Measurements from ENCODE around the gene PCBD2.
"Not testable (repeated sequence)": the region's sequence is repeated elsewhere in the genome, so short reads cannot be mapped to it uniquely, and the experiment has no call there.

PCBD2 gene

DNA sequence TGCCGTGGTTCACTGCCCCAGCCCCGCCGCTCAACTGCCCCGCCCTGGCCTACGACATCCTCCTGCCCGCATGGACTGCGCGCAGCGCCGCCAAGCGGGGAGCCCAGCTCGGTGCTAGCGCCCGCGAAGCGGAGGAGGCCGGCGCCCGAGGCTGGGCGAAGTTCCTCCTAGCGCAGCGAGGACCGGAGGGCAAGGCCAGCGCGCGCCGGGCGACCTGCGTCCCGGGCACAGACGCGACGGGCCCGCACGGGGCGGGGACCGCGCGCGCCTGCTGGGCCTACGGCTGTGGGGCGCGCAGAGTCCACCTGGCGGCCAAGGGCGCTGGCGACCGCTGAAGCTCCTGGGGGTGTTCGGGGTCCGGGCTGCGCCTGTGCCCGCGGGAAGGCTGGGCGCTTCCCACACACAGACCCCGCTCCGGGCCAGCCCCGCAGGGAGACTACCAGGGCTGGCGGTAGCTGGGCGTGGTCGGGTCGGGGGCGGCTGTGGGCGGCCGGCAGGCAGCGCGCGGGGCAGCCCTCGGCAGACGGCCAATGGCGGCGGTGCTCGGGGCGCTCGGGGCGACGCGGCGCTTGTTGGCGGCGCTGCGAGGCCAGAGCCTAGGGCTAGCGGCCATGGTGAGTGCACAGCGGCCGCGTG is at the start of gene PCBD2:
TSS of gene PCBD2 (plus strand) at position 522 of the 636 bp plus-strand sequence. CDS start at position 531, 9 bp downstream.
- peak within 1 kb of the TSS; percentile 93 for H3K4me3 Mint-ChIP-seq
- H3K9me3 Mint-ChIP-seq, result no peaks in the 10 kb centered on the region
- ATAC-seq (replicated peaks; ENCODE audit: extremely low read depth, poor library complexity, severe bottlenecking), result peak; percentile 90
- H3K4me1 Mint-ChIP-seq, result peaks cover 5% of the 10 kb centered on the region
- H3K27me3 Mint-ChIP-seq, result no peaks in the 10 kb centered on the region
- H3K36me3 Mint-ChIP-seq (ENCODE audit: insufficient read depth), result peaks cover 19% of the 10 kb centered on the region
- peak; percentile 91 to 93 for DNase-seq (ENCODE audit: low spot score in 2 of 2)
- H3K27ac Mint-ChIP-seq (ENCODE audit: low read depth), result peak within 1 kb of the TSS; percentile 94

GRCh38 chr5:134856465-134856864 is 48.5 kb upstream of the PCBD2 start:
- H3K27me3 Mint-ChIP-seq; H3K9me3 Mint-ChIP-seq; ATAC-seq (replicated peaks; ENCODE audit: extremely low read depth, poor library complexity, severe bottlenecking); DNase-seq (ENCODE audit: low spot score in 2 of 2); H3K27ac Mint-ChIP-seq (ENCODE audit: low read depth); H3K4me3 Mint-ChIP-seq: not testable (repeated sequence)
- Mint-ChIP-seq H3K36me3 (ENCODE audit: insufficient read depth) (peaks cover 38% of the 10 kb centered on the region), H3K4me1 (peaks cover 15% of the 10 kb centered on the region)

GRCh38 chr5:134857401-134857800 is 47.5 kb upstream of the PCBD2 start:
- no peak overlapping the region for H3K4me3 Mint-ChIP-seq
- no peaks in the 10 kb centered on the region for H3K27me3 Mint-ChIP-seq
- H3K27ac Mint-ChIP-seq (ENCODE audit: low read depth), result no peak overlapping the region
- peaks cover 38% of the 10 kb centered on the region for H3K36me3 Mint-ChIP-seq (ENCODE audit: insufficient read depth)
- DNase-seq (ENCODE audit: low spot score in 2 of 2) (no peak), ATAC-seq (replicated peaks; ENCODE audit: extremely low read depth, poor library complexity, severe bottlenecking) (no peak)
- no peaks in the 10 kb centered on the region for H3K9me3 Mint-ChIP-seq
- peaks cover 15% of the 10 kb centered on the region for H3K4me1 Mint-ChIP-seq

DNA sequence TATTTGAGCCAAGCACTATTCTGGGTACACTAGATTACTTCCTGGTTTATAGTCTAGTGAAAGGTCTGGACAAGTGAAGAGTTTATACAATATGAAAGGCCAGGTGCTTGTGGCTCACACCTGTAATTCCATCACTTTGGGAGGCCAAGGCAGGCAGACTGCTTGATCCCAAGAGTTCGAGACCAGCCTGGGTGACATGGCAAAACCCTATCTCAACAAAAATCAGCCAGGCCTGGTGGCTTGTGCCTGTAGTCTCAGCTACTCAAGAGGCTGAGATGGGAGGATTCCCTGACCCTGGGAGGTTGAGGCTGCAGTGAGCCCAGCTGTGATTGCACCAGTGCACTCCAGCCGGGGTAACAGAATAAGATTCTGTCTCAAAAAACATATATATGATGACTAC is 40.2 kb upstream of the PCBD2 start:
- H3K4me1 Mint-ChIP-seq, result no peaks in the 10 kb centered on the region
- ATAC-seq (replicated peaks; ENCODE audit: extremely low read depth, poor library complexity, severe bottlenecking), result no peak
- H3K27ac Mint-ChIP-seq (ENCODE audit: low read depth), result no peak overlapping the region
- H3K36me3 Mint-ChIP-seq (ENCODE audit: insufficient read depth), result peaks cover 9% of the 10 kb centered on the region
- no peak for DNase-seq (ENCODE audit: low spot score in 2 of 2)
- no peaks in the 10 kb centered on the region for H3K27me3 Mint-ChIP-seq
- H3K9me3 Mint-ChIP-seq, result no peaks in the 10 kb centered on the region
- H3K4me3 Mint-ChIP-seq, result no peak overlapping the region

DNA sequence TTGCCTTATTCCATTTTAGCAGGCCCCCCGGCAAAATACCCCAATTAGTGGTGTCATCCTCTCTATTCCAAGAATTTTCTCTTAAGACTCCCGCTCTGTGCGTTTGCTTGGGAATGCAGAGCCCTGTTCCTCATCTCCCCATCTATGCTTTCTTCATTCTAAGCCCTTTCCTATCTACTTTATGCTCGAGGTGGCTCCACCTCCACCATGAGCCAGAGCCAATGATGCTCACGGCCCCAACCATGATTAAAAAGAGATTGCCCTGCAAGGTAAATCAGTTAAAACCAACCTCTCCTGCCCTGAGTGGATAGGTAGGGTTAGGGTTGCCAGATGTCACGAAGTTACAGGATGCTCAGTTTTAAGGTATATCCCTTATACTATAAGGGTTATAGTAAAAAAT is 31.4 kb upstream of the PCBD2 start:
- H3K27ac Mint-ChIP-seq (ENCODE audit: low read depth), result peak overlapping the region; percentile 92

GRCh38 chr5:134873987-134874830 is 30.7 kb upstream of the PCBD2 start, which contains the start of gene TXNDC15:
Gene TXNDC15 (plus strand): TSS chr5:134874371. CDS start chr5:134874428, 57 bp downstream.
- DNase-seq (ENCODE audit: low spot score in 2 of 2), result peak; percentile 67 to 71
- peak; percentile 95 for ATAC-seq (replicated peaks; ENCODE audit: extremely low read depth, poor library complexity, severe bottlenecking)
- peaks cover 39% of the 10 kb centered on the region for H3K4me1 Mint-ChIP-seq
- peaks cover 11% of the 10 kb centered on the region for H3K36me3 Mint-ChIP-seq (ENCODE audit: insufficient read depth)
- H3K4me3 Mint-ChIP-seq, result peak within 1 kb of the TSS; percentile 98
- H3K27ac Mint-ChIP-seq (ENCODE audit: low read depth), result peak within 1 kb of the TSS; percentile 92
- no peaks in the 10 kb centered on the region for H3K27me3 Mint-ChIP-seq
- no peaks in the 10 kb centered on the region for H3K9me3 Mint-ChIP-seq

More for the DNA sequence above, 31.4 kb upstream of the PCBD2 start:
- peaks cover 11% of the 10 kb centered on the region for H3K36me3 Mint-ChIP-seq (ENCODE audit: insufficient read depth)
- DNase-seq (ENCODE audit: low spot score in 2 of 2) (no peak), ATAC-seq (replicated peaks; ENCODE audit: extremely low read depth, poor library complexity, severe bottlenecking) (no peak)
- peaks cover 35% of the 10 kb centered on the region for H3K4me1 Mint-ChIP-seq
- no peaks in the 10 kb centered on the region for H3K9me3 Mint-ChIP-seq
- no peaks in the 10 kb centered on the region for H3K27me3 Mint-ChIP-seq
- H3K4me3 Mint-ChIP-seq, result peak overlapping the region; percentile 98

GRCh38 chr5:134874831-134875655 is 29.9 kb upstream of the PCBD2 start:
- no peak for DNase-seq (ENCODE audit: low spot score in 2 of 2)
- peak overlapping the region; percentile 92 for H3K27ac Mint-ChIP-seq (ENCODE audit: low read depth)
- no peaks in the 10 kb centered on the region for H3K9me3 Mint-ChIP-seq
- H3K27me3 Mint-ChIP-seq, result no peaks in the 10 kb centered on the region
- H3K4me3 Mint-ChIP-seq, result peak overlapping the region; percentile 98
- peaks cover 48% of the 10 kb centered on the region for H3K4me1 Mint-ChIP-seq
- ATAC-seq (replicated peaks; ENCODE audit: extremely low read depth, poor library complexity, severe bottlenecking), result peak; percentile 44
- peaks cover 11% of the 10 kb centered on the region for H3K36me3 Mint-ChIP-seq (ENCODE audit: insufficient read depth)

DNA sequence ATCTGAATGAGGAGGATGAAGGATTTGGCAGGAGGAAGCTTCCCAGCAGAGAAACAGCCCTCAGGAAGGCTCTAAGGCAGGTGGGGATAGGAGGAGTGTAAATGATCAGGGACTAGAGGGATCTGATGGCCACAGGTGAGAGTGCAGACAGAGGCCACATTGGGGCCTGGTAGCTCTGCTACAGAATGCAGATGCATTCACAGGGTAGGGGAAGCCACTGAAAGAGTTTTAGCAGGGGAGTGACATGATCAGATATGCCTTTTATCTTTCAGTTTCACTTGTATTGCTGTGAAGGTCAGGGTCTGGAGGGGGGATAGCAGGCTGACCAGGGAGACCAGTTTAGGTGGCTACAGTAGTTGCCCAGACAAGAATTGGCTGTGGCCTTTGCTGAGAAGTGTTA is 27.8 kb upstream of the PCBD2 start:
- DNase-seq (ENCODE audit: low spot score in 2 of 2) (no peak), ATAC-seq (replicated peaks; ENCODE audit: extremely low read depth, poor library complexity, severe bottlenecking) (no peak)
- H3K36me3 Mint-ChIP-seq (ENCODE audit: insufficient read depth), result peaks cover 11% of the 10 kb centered on the region
- peak overlapping the region; percentile 60 for H3K27ac Mint-ChIP-seq (ENCODE audit: low read depth)
- peaks cover 56% of the 10 kb centered on the region for H3K4me1 Mint-ChIP-seq
- no peak overlapping the region for H3K4me3 Mint-ChIP-seq
- H3K27me3 Mint-ChIP-seq, result no peaks in the 10 kb centered on the region
- H3K9me3 Mint-ChIP-seq, result no peaks in the 10 kb centered on the region

DNA sequence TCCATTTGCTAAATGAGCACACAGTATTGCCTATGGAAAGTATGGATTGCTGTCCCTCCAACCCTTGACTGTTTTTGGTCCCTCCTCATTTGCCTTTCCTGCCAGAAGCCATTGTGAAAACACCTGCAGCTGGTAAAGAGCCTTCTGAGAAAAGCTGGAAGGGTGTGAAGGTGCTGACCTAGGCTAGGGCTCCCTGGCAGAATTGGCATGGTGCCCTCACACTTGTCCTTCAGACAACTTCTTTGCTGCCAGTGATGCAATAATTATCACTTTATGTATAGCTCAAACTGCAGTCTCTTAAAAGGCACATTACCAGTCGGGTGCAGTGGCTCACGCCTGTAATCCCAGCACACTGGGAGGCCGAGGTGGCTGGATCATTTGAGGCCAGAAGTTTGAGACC is 26.5 kb upstream of the PCBD2 start:
- Mint-ChIP-seq H3K9me3 (no peaks in the 10 kb centered on the region), H3K27me3 (no peaks in the 10 kb centered on the region), H3K4me1 (peaks cover 54% of the 10 kb centered on the region), H3K36me3 (ENCODE audit: insufficient read depth) (peaks cover 13% of the 10 kb centered on the region), H3K4me3 (peak overlapping the region; percentile 11), H3K27ac (ENCODE audit: low read depth) (no peak overlapping the region)
- DNase-seq (ENCODE audit: low spot score in 2 of 2), result no peak
- ATAC-seq (replicated peaks; ENCODE audit: extremely low read depth, poor library complexity, severe bottlenecking), result no peak

DNA sequence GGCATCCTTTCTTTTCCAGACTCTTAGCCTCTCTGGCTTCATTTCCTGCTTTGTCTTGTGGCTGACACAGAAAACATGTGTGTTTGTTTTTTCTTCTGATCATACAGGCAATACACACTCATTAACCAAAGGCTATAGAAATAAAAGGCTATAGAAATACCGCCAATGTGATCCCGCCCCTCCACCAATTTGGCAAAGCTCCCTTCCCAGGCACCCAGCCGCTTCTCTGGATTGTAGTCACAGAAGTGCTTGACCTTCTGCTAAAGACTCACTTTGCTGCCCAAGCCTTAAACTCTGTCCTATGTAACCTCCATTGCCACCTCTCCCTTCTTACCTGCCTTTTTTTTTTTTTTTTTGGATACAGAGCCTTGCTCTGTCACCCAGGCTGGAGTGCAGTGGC is 25.5 kb upstream of the PCBD2 start:
- DNase-seq (ENCODE audit: low spot score in 2 of 2) (no peak), ATAC-seq (replicated peaks; ENCODE audit: extremely low read depth, poor library complexity, severe bottlenecking) (no peak)
- Mint-ChIP-seq H3K4me1 (peaks cover 52% of the 10 kb centered on the region), H3K27me3 (no peaks in the 10 kb centered on the region), H3K4me3 (no peak overlapping the region), H3K36me3 (ENCODE audit: insufficient read depth) (peaks cover 9% of the 10 kb centered on the region), H3K9me3 (no peaks in the 10 kb centered on the region), H3K27ac (ENCODE audit: low read depth) (no peak overlapping the region)

DNA sequence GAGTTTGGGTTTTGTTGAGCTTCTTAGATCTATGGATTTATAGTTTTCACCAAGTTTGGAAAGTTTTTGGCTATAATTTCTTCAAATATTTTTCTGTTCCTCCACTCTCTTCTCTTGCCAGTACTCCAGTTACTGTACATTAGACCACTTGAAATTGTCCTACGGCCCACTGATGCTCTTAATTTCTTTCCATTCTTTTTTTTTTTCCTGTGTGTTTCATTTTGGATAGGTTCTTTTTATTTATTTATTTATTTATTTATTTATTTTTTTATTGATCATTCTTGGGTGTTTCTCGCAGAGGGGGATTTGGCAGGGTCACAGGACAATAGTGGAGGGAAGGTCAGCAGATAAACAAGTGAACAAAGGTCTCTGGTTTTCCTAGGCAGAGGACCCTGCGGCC is 24.0 kb upstream of the PCBD2 start:
- not testable (repeated sequence) for H3K36me3 Mint-ChIP-seq (ENCODE audit: insufficient read depth); H3K4me3 Mint-ChIP-seq; DNase-seq (ENCODE audit: low spot score in 2 of 2); H3K9me3 Mint-ChIP-seq; ATAC-seq (replicated peaks; ENCODE audit: extremely low read depth, poor library complexity, severe bottlenecking); H3K27me3 Mint-ChIP-seq
- Mint-ChIP-seq H3K4me1 (peaks cover 57% of the 10 kb centered on the region), H3K27ac (ENCODE audit: low read depth) (peak overlapping the region; percentile 78)

- H3K4me1 Mint-ChIP-seq, result peaks cover 49% of the 10 kb centered on the region
- not testable (repeated sequence) for H3K36me3 Mint-ChIP-seq (ENCODE audit: insufficient read depth); H3K27ac Mint-ChIP-seq (ENCODE audit: low read depth); ATAC-seq (replicated peaks; ENCODE audit: extremely low read depth, poor library complexity, severe bottlenecking); H3K4me3 Mint-ChIP-seq; H3K9me3 Mint-ChIP-seq; DNase-seq (ENCODE audit: low spot score in 2 of 2); H3K27me3 Mint-ChIP-seq
Observed at GRCh38 chr5:134881711-134882110, 23.2 kb upstream of the PCBD2 start.
